Esophagus mucosa (tissue), 1 donor: ENCODE measurements around the gene SLC12A7. TPM values are rescaled to one million over a fixed set of nuclear protein-coding genes. Genes with fewer than 3 reads are reported as not detected.

Experiments used
- ATAC-seq: fragments of 200-7000 bp; cut with Tn5 transposase; one replicate; pipeline ENCODE4 v1.9.1; 2020
- total RNA-seq: library from RNA; stranded (reverse); gene quantifications from one replicate; pipeline ENCODE4 v1.2.4, GENCODE V29; 2023
- donor health status: DM: yes; HTN: yes; CAD: no.

The SLC12A7 gene
- total RNA-seq, 1 donor from 2014 or later = 3.0 TPM

- no peak for ATAC-seq
These were observed 94.8 kb downstream of the SLC12A7 start for GRCh38 chr5:1017056-1017455.

- ATAC-seq = no peak
These were observed 95.4 kb downstream of the SLC12A7 start for GRCh38 chr5:1016476-1016875.

- no peak for ATAC-seq
These were observed 95.8 kb downstream of the SLC12A7 start for GRCh38 chr5:1016036-1016435.

GRCh38 chr5:1015507-1015906 is 96.4 kb downstream of the SLC12A7 start:
- ATAC-seq = no peak

- ATAC-seq = no peak
These were observed 97.1 kb downstream of the SLC12A7 start for GRCh38 chr5:1014781-1015221.

GRCh38 chr5:1014346-1014745 is 97.5 kb downstream of the SLC12A7 start:
- no peak for ATAC-seq

- ATAC-seq = no peak
These were observed 97.9 kb downstream of the SLC12A7 start for GRCh38 chr5:1013948-1014301.

- no peak for ATAC-seq
These were observed 98.5 kb downstream of the SLC12A7 start for GRCh38 chr5:1013238-1013947.

GRCh38 chr5:1012900-1013237 is 99.0 kb downstream of the SLC12A7 start:
- no peak for ATAC-seq

GRCh38 chr5:1012313-1012841 is 99.5 kb downstream of the SLC12A7 start:
- no peak for ATAC-seq

- no peak for ATAC-seq
These were observed 100.0 kb downstream of the SLC12A7 start for GRCh38 chr5:1011741-1012312.

- ATAC-seq = no peak
These were observed 100.6 kb downstream of the SLC12A7 start for GRCh38 chr5:1011226-1011631.

- ATAC-seq = no peak
These were observed 101.2 kb downstream of the SLC12A7 start for GRCh38 chr5:1010641-1011046.

- no peak for ATAC-seq
These were observed 101.7 kb downstream of the SLC12A7 start for GRCh38 chr5:1010181-1010510.

GRCh38 chr5:1009359-1010180 is 102.3 kb downstream of the SLC12A7 start:
- no peak for ATAC-seq

GRCh38 chr5:1008451-1009358 is 103.2 kb downstream of the SLC12A7 start, which contains the start of gene NKD2:
Gene NKD2 (plus strand): TSS chr5:1008802. CDS start chr5:1009058, 256 bp downstream.
- ATAC-seq = no peak

GRCh38 chr5:1007681-1008450 is 104.0 kb downstream of the SLC12A7 start:
- no peak for ATAC-seq

- ATAC-seq = no peak
These were observed 104.6 kb downstream of the SLC12A7 start for GRCh38 chr5:1007221-1007680.

- no peak for ATAC-seq
These were observed 105.2 kb downstream of the SLC12A7 start for GRCh38 chr5:1006656-1007071.

- ATAC-seq = no peak
These were observed 105.8 kb downstream of the SLC12A7 start for GRCh38 chr5:1005904-1006655.
